ENCODE measurements around the gene BMPR1A.
"Not testable (repeated sequence)": the region's sequence is repeated elsewhere in the genome, so short reads cannot be mapped to it uniquely, and the experiment has no call there.

Gene BMPR1A

GRCh38 chr10:86929468-86930380 lies 173.3 kb downstream of the BMPR1A start:
- Histone ChIP-seq H3K4me1 (peaks cover 0 to 49% (median 7%) of the 10 kb centered on the region in 4 donors), H3K9me3 (no peaks in the 10 kb centered on the region), H3K27me3 (no peaks in the 10 kb centered on the region), H3K4me3 (no peak overlapping the region), H3K36me3 (peaks cover 12 to 48% (median 13%) of the 10 kb centered on the region in 3 donors), H3K27ac (peak overlapping the region; percentile 23 to 61)
- no peak for DNase-seq
- intact Hi-C loops (cut with DNase I; ENCODE audit: low total_unique reads), result no loop called here
- no peak for TF ChIP-seq CTCF (IDR thresholded peaks at IDR 0.05)

- peaks cover 13 to 54% (median 24%) of the 10 kb centered on the region in 3 donors for H3K36me3 ChIP-seq
- no peak overlapping the region for H3K4me3 ChIP-seq
- intact Hi-C loops (cut with DNase I; ENCODE audit: low total_unique reads), result no loop called here
- no peaks in the 10 kb centered on the region for H3K27me3 ChIP-seq
- no peak for DNase-seq
- H3K9me3 ChIP-seq, result no peaks in the 10 kb centered on the region
- peak overlapping the region; percentile 0 to 32 for H3K27ac ChIP-seq
- no peak for TF ChIP-seq CTCF (IDR thresholded peaks at IDR 0.05)
- H3K4me1 ChIP-seq, result peaks cover 0 to 42% (median 9%) of the 10 kb centered on the region in 4 donors
Measured at GRCh38 chr10:86931872-86932271, 175.5 kb downstream of the BMPR1A start.

GRCh38 chr10:86932674-86933073 lies 176.3 kb downstream of the BMPR1A start:
- Histone ChIP-seq H3K4me3 (no peak overlapping the region), H3K9me3 (no peaks in the 10 kb centered on the region), H3K27ac (peak overlapping the region; percentile 0 to 32), H3K4me1 (peaks cover 0 to 42% (median 13%) of the 10 kb centered on the region in 4 donors), H3K27me3 (no peaks in the 10 kb centered on the region), H3K36me3 (peaks cover 13 to 55% (median 25%) of the 10 kb centered on the region in 3 donors)
- no peak for DNase-seq
- no peak for TF ChIP-seq CTCF (IDR thresholded peaks at IDR 0.05)
- intact Hi-C loops (cut with DNase I; ENCODE audit: low total_unique reads), result no loop called here

- intact Hi-C loops (cut with DNase I; ENCODE audit: low total_unique reads); DNase-seq; H3K27me3 ChIP-seq; H3K4me3 ChIP-seq; H3K9me3 ChIP-seq; H3K27ac ChIP-seq: not testable (repeated sequence)
- Histone ChIP-seq H3K36me3 (peaks cover 11 to 46% (median 25%) of the 10 kb centered on the region in 3 donors), H3K4me1 (peaks cover 0 to 45% (median 17%) of the 10 kb centered on the region in 4 donors)
Measured at GRCh38 chr10:86934162-86934711, 177.8 kb downstream of the BMPR1A start.

- H3K27me3 ChIP-seq, result no peaks in the 10 kb centered on the region
- peaks cover 0 to 41% (median 18%) of the 10 kb centered on the region in 4 donors for H3K4me1 ChIP-seq
- intact Hi-C loops (cut with DNase I; ENCODE audit: low total_unique reads), result no loop called here
- peaks cover 0 to 30% (median 13%) of the 10 kb centered on the region in 3 donors for H3K36me3 ChIP-seq
- H3K4me3 ChIP-seq, result no peak overlapping the region
- TF ChIP-seq CTCF (IDR thresholded peaks at IDR 0.05), result no peak
- H3K9me3 ChIP-seq, result no peaks in the 10 kb centered on the region
- DNase-seq, result no peak
- H3K27ac ChIP-seq, result peak overlapping the region; percentile 61 to 69
Measured at GRCh38 chr10:86936661-86937501, 180.5 kb downstream of the BMPR1A start.
